ENCODE results near the gene LRRK2. TPM values are rescaled to one million over a fixed set of nuclear protein-coding genes. Genes with fewer than 3 reads are reported as not detected.
"Not testable (repeated sequence)": the region's sequence is repeated elsewhere in the genome, so short reads cannot be mapped to it uniquely, and the experiment has no call there.

The LRRK2 gene
- total and polyA plus RNA-seq, 8 donors = 2.5 to 11.2 (median 8.1) TPM

DNA sequence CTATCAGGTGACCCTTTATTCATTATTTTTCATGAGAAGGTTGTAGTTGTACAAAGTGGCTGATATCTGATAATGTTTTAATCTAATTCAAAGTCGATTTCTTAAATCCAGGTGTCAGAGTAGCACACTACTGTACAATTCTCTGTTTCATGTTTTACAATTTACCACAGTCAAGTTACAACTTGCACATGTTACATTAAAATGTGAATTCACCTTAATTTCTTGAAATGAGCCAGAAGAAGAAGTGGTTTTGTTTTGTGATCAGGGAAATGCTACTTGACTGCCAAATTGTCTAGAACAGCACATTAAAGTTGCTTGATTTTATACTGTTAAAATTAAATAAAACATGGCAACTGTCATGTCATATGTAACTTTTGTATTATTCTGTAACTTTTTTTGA, 23.2 kb downstream of the LRRK2 start:
- WGBS, 2 donors = 59 to 79% methylated on average over 1 of the region's 1 CpG

DNA sequence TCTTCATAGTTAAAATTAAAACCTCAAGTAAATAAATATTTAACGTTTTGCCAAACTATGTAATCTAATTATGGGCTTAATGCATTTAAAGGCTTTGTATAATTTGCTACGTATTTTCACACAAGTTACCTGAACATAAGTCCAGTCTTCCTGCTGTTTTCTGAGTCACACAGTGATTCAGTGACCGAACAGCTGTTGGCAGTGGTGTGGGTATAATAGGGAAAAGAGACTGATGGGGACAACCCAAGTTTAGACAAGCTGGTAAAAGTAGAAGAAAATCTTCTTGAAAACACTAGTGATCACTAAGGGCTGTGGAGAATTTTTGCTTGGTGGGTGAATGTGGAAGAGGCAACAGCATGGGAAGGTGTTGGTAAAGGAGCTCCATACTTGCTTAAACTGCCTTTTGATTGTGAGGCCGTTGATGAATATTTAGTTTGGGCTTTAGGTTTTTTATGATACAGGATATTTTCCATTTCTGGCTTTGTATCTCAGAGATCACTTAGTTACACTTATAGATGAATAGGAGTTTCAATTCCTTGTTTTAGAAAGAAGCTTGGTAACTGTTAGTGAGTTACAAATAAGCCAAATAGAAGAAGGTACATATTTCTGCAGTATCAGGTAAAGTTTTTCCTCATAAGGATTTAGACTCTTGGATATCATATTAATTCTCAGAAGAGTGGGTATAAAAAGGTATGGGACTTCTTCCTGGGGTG, 23.9 kb downstream of the LRRK2 start:
- TF ChIP-seq, protein P1, sequence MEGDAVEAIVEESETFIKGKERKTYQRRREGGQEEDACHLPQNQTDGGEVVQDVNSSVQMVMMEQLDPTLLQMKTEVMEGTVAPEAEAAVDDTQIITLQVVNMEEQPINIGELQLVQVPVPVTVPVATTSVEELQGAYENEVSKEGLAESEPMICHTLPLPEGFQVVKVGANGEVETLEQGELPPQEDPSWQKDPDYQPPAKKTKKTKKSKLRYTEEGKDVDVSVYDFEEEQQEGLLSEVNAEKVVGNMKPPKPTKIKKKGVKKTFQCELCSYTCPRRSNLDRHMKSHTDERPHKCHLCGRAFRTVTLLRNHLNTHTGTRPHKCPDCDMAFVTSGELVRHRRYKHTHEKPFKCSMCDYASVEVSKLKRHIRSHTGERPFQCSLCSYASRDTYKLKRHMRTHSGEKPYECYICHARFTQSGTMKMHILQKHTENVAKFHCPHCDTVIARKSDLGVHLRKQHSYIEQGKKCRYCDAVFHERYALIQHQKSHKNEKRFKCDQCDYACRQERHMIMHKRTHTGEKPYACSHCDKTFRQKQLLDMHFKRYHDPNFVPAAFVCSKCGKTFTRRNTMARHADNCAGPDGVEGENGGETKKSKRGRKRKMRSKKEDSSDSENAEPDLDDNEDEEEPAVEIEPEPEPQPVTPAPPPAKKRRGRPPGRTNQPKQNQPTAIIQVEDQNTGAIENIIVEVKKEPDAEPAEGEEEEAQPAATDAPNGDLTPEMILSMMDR (IDR thresholded peaks at IDR 0.05) = no peak
- 82 to 86% methylated on average over 4 of the region's 4 CpGs for WGBS, 2 donors
- Histone ChIP-seq H3K4me1 (peaks cover 0 to 4% (median 0%) of the 10 kb centered on the region in 3 donors), H3K27me3 (no peaks in the 10 kb centered on the region), H3K36me3 (no peaks in the 10 kb centered on the region), H3K9me3 (no peaks in the 10 kb centered on the region), H3K27ac (no peak overlapping the region), H3K4me3 (no peak overlapping the region)
- FAIRE-seq (no peak), ATAC-seq (no peak), DNase-seq (no peak)
- intact Hi-C loops (cut with DNase I) = no loop called here

More for the DNA sequence above, 23.2 kb downstream of the LRRK2 start:
- ATAC-seq (no peak), DNase-seq (no peak), FAIRE-seq (peak; percentile 29)
- no peak overlapping the region for H3K27ac ChIP-seq
- no peaks in the 10 kb centered on the region for H3K9me3 ChIP-seq
- H3K36me3 ChIP-seq = no peaks in the 10 kb centered on the region
- H3K4me3 ChIP-seq = no peak overlapping the region
- intact Hi-C loops (cut with DNase I) = no loop called here
- H3K4me1 ChIP-seq = peaks cover 0 to 4% (median 0%) of the 10 kb centered on the region in 3 donors
- TF ChIP-seq, protein P1 (IDR thresholded peaks at IDR 0.05) = no peak
- no peaks in the 10 kb centered on the region for H3K27me3 ChIP-seq

DNA sequence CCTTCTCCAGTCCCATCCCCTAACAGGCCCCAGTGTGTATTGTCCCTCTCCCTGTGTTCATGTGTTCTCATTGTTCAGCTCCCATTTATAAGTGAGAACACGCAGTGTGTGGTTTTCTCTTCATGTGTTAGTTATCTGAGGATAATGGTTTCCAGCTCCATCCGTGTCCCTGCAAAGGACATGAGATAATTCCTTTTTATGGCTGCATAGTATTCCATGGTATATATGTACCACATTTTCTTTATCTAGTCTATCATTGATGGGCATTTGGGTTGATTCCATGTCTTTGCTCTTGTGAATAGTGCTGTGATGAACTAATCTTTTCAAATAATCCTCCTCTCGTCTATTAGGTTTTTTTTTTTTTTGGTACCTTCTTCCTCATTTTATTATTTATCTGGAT, 25.9 kb downstream of the LRRK2 start:
- FAIRE-seq; intact Hi-C loops (cut with DNase I); H3K36me3 ChIP-seq; ATAC-seq; H3K4me1 ChIP-seq; H3K4me3 ChIP-seq; H3K27me3 ChIP-seq; H3K9me3 ChIP-seq; H3K27ac ChIP-seq; DNase-seq: not testable (repeated sequence)
- 84 to 96% methylated on average over 3 of the region's 3 CpGs for WGBS, 2 donors

DNA sequence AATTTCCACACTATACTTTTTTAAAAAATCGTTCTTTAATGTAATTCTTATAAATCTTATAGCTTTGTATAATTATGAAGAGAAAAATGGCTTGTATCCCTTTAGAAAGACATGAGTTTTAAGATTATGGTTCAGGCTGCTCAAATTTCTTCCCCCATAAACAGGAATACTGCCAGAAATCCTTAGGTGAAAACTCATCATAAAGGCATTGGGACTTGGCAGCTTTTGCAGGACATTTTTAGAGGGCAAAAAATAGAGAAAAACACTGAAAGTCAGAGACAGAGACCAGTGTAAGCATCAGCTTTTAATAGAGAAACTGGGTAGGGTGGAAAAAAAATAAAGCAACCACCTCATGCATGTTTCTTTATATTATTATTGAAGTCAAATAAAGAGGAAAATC, 29.1 kb downstream of the LRRK2 start:
- TF ChIP-seq, protein P1 (IDR thresholded peaks at IDR 0.05) = no peak
- FAIRE-seq (no peak), DNase-seq (no peak), ATAC-seq (no peak)
- no peaks in the 10 kb centered on the region for H3K9me3 ChIP-seq
- WGBS, 2 donors = 77 to 81% methylated on average over 1 of the region's 1 CpG
- H3K27me3 ChIP-seq = no peaks in the 10 kb centered on the region
- intact Hi-C loops (cut with DNase I) = no loop called here
- no peak overlapping the region for H3K27ac ChIP-seq
- H3K4me3 ChIP-seq = no peak overlapping the region
- H3K4me1 ChIP-seq = no peaks in the 10 kb centered on the region
- no peaks in the 10 kb centered on the region for H3K36me3 ChIP-seq

GRCh38 chr12:40254455-40255085, 29.8 kb downstream of the LRRK2 start:
- H3K4me1 ChIP-seq = no peaks in the 10 kb centered on the region
- no peaks in the 10 kb centered on the region for H3K27me3 ChIP-seq
- intact Hi-C loops (cut with DNase I) = no loop called here
- WGBS, 2 donors = 83 to 86% methylated on average over 5 of the region's 5 CpGs
- no peak overlapping the region for H3K4me3 ChIP-seq
- H3K9me3 ChIP-seq = no peaks in the 10 kb centered on the region
- no peaks in the 10 kb centered on the region for H3K36me3 ChIP-seq
- FAIRE-seq = no peak
- no peak overlapping the region for H3K27ac ChIP-seq
- TF ChIP-seq, protein P1 (IDR thresholded peaks at IDR 0.05) = no peak
- no peak for ATAC-seq
- no peak for DNase-seq
